T-helper 9 cell (primary cell): ENCODE data around the gene PLXNB1.

ENCODE experiments used
- DNase-seq: peaks from one replicate; pipeline ENCODE4 v3.0.0-alpha.2; 2020

PLXNB1 gene

DNA sequence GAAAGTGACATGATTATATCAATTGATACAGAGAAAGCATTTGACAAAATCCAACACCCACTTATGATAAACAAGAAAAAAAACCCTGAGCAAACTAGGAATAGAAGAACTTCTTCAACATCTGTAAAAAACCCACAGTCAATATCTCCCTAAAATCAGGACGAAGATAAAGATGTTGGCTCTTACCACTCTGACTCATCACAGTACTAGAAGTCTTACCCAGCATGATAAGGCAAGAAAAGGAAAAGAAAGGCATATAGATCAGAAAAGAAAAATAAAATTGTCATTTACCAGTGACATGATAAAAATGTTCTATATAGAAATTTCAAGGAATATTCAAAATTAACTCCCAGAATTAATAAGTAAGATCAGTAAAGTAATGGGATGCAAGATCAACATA is 65.0 kb downstream of the PLXNB1 start:
- no peak for DNase-seq

DNA sequence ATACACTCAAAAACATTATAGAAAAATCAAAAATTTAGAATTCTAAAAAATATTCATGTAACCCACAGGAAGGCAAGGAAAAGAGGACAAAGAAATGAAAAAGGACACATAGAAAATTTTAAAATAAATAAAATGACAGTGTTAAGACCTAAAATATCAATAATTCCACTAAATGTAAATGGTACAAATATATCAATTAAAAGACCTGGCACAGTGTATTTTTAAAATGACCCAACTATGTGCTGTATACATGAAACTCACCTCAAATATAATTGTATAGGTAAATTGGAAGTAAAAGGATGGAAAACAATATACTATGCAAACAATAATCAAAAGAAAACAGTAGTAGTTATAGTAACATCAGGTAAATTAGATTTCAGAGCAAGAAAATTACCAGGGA is 68.0 kb downstream of the PLXNB1 start:
- no peak for DNase-seq

DNA sequence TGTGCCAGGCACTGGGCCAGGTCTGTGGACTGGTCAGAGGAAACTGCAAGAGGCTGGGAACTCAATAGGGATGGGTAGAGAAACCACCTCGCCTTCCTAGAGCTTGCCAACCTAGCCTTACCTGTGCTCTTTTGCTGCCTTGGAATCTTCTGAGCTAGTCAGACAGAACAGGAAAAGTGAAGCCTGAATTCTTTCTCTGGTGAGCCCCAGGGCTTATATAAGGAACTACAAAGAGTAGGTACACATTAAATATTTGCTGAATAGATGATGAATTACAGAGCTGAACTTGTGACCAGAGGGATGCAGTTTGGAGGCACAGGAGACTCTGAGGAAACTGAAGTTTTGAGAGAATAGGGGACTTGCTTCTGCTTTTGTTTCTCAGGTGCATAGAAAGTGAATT is 73.5 kb downstream of the PLXNB1 start:
- no peak for DNase-seq

DNA sequence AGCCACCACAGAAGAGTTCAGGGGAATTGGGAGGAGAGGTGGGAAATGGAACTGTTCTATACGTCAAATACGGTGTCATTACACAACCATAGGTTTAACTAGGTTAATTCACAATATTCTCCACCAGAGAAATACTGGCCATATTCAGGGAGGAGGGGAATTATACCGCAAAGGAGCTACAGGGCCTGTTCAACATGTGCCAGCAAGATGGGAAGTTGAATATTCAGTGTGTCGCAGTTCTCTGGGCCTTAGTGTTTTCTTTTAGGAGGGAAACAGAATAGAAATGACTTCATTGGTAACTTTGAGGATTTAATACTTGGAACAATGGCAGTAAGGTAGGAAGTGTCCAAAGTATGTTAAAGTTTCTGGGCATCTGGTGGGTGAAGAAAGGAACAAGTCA is 75.9 kb downstream of the PLXNB1 start:
- DNase-seq, result no peak
